Neuronal stem cell (in vitro differentiated cells): ENCODE data around the gene TIAM2.

Experiments
- DNase-seq: peaks from one replicate; pipeline ENCODE4 v3.0.0-alpha.2; 2013; ENCODE audit warnings: low spot score
- H2AFZ ChIP-seq: one replicate; pipeline ENCODE4 v1.6.1; 2013; ENCODE audit warnings: mild to moderate bottlenecking, low read length, inconsistent platforms
- H2AK5ac ChIP-seq: 2 replicates; pipeline ENCODE4 v1.6.1; 2013; ENCODE audit warnings: low read depth, mild to moderate bottlenecking, inconsistent platforms, low read length, moderate library complexity, mixed read lengths
- H2BK120ac ChIP-seq: 2 replicates; pipeline ENCODE4 v1.6.1; 2013; ENCODE audit warnings: low read depth, mild to moderate bottlenecking, inconsistent platforms, low read length, moderate library complexity, mixed read lengths
- H2BK12ac ChIP-seq: one replicate; pipeline ENCODE4 v1.6.1; 2013; ENCODE audit warnings: low read length, inconsistent platforms
- H2BK15ac ChIP-seq: 2 replicates; pipeline ENCODE4 v1.6.1; 2013; ENCODE audit warnings: mild to moderate bottlenecking, low read length, inconsistent platforms, mixed read lengths
- H2BK5ac ChIP-seq: one replicate; pipeline ENCODE4 v1.6.1; 2013; ENCODE audit warnings: inconsistent platforms, mild to moderate bottlenecking, low read length, moderate library complexity
- H3K14ac ChIP-seq: one replicate; pipeline ENCODE4 v1.6.1; 2013; ENCODE audit warnings: low read length, inconsistent platforms
- H3K18ac ChIP-seq: 2 replicates; pipeline ENCODE4 v1.6.1; 2013; ENCODE audit warnings: low read length, inconsistent platforms
- H3K23ac ChIP-seq: 2 replicates; pipeline ENCODE4 v1.6.1; 2013; ENCODE audit warnings: low read depth, mild to moderate bottlenecking, mixed read lengths, low read length, inconsistent platforms; ENCODE audit not compliant: poor library complexity
- H3K27ac ChIP-seq: replicated peaks from 3 replicates; pipeline ENCODE4 v1.5.1; 2013; ENCODE audit warnings: low read length, inconsistent platforms
- H3K27me3 ChIP-seq, 3 experiments: 2 replicates each; pipeline ENCODE4 v1.6.1; 2013; ENCODE audit warnings: low read length in 3 of 3, mild to moderate bottlenecking in 2 of 3, inconsistent platforms in 1 of 3, low read depth in 1 of 3, mixed read lengths in 1 of 3, moderate library complexity in 1 of 3; ENCODE audit not compliant: control insufficient read depth in 3 of 3, insufficient read depth in 3 of 3
- H3K36me3 ChIP-seq, 2 donors: replicated peaks in 1 of 2; 2 replicates each; pipeline ENCODE4 v1.6.1; 2013; ENCODE audit warnings: low read length in 2 of 2; ENCODE audit not compliant: control insufficient read depth in 2 of 2, insufficient read depth in 2 of 2
- H3K4ac ChIP-seq: 2 replicates; pipeline ENCODE4 v1.6.1; 2013; ENCODE audit warnings: inconsistent platforms, mild to moderate bottlenecking, low read length, moderate library complexity
- H3K4me1 ChIP-seq, 2 donors: 1 replicate in 1 of 2; 2 replicates in 1 of 2; pipeline ENCODE4 v1.6.1; 2013; ENCODE audit warnings: low read length in 2 of 2, low read depth in 1 of 2; ENCODE audit not compliant: control insufficient read depth in 2 of 2, insufficient read depth in 1 of 2
- H3K4me2 ChIP-seq: one replicate; pipeline ENCODE4 v1.6.1; 2013; ENCODE audit warnings: mild to moderate bottlenecking, low read length, inconsistent platforms; ENCODE audit not compliant: insufficient read depth, poor library complexity, severe bottlenecking
- H3K4me3 ChIP-seq, 2 donors: 2 replicates each; pipeline ENCODE4 v1.5.1; 2013; ENCODE audit warnings: low read length in 2 of 2, mild to moderate bottlenecking in 2 of 2, inconsistent platforms in 1 of 2, moderate library complexity in 1 of 2
- H3K79me1 ChIP-seq: one replicate; pipeline ENCODE4 v1.6.1; 2013; ENCODE audit warnings: low read depth, mild to moderate bottlenecking, inconsistent platforms, low read length, moderate library complexity
- H3K9ac ChIP-seq: one replicate; pipeline ENCODE4 v1.6.1; 2013; ENCODE audit warnings: mild to moderate bottlenecking, low read depth, low read length, inconsistent platforms; ENCODE audit not compliant: poor library complexity
- H3K9me3 ChIP-seq, 2 donors: replicated peaks in 1 of 2; 2 replicates each; pipeline versions ENCODE3 to v1.6.1; 2013; ENCODE audit warnings: low read length in 2 of 2, mild to moderate bottlenecking in 2 of 2, inconsistent platforms in 1 of 2, low read depth in 1 of 2, mixed read lengths in 1 of 2, moderate library complexity in 1 of 2; ENCODE audit not compliant: control insufficient read depth in 2 of 2, insufficient read depth in 1 of 2
- H4K8ac ChIP-seq: one replicate; pipeline ENCODE4 v1.6.1; 2013; ENCODE audit warnings: low read depth, mild to moderate bottlenecking, inconsistent platforms, low read length, moderate library complexity
- H4K91ac ChIP-seq: one replicate; pipeline ENCODE4 v1.6.1; 2013; ENCODE audit warnings: low read length, low read depth, mild to moderate bottlenecking, inconsistent platforms; ENCODE audit not compliant: poor library complexity
- WGBS, 2 donors: extraction: QIAGEN DNeasy Blood & Tissue Kit; methylation state at CpG; one replicate each; pipeline ENCODE4 v1.1.7; 2013; ENCODE audit warnings: missing lambda C conversion rate in 2 of 2, mixed read lengths in 1 of 2; ENCODE audit not compliant: insufficient read length in 2 of 2, insufficient replicate concordance in 1 of 2; ENCODE audit errors: extremely low coverage in 2 of 2; 5-methylcytosine and 5-hydroxymethylcytosine counted together

Gene TIAM2

DNA sequence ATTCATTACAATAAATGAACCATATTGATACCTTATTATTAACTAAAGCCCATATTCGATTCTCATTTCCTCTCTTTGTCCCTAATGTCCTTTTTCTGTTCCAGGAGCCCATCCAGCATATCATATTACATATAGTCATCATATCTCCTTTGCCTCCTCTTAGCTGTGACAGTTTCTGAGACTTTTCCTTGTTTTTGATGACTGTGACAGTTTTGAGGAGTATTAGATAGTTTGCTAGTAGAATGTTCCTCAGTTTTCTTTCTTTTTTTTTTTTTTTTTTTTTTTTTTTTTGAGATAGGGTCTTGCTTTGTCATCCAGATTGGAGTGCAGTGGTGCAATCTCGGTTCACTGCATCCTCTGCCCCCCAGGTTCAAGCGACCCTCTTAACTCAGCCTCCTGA is 61.6 kb downstream of the TIAM2 start:
- Histone ChIP-seq H4K91ac (no peak overlapping the region), H3K27me3 (no peaks in the 10 kb centered on the region), H3K9me3 (no peaks in the 10 kb centered on the region), H3K4me1 (peaks cover 0 to 2% of the 10 kb centered on the region in 2 donors), H2BK120ac (no peak overlapping the region), H3K14ac (no peak overlapping the region), H3K4me3 (no peak overlapping the region), H2BK5ac (no peak overlapping the region), H3K36me3 (no peaks in the 10 kb centered on the region), H2BK12ac (no peak overlapping the region), H2AFZ (no peak overlapping the region), H2BK15ac (no peak overlapping the region), H3K18ac (no peak overlapping the region), H3K23ac (no peak overlapping the region), H3K9ac (no peak overlapping the region), H3K4me2 (no peak overlapping the region), H4K8ac (no peak overlapping the region), H3K27ac (no peak overlapping the region), H2AK5ac (no peak overlapping the region), H3K79me1 (no peaks in the 10 kb centered on the region), H3K4ac (no peak overlapping the region)
- WGBS, 2 donors: no CpG with 5 or more reads among the region's 3 CpGs
- DNase-seq: no peak

- no peak overlapping the region for H3K27ac ChIP-seq
- H2BK120ac ChIP-seq: no peak overlapping the region
- H2BK5ac ChIP-seq: no peak overlapping the region
- H3K9ac ChIP-seq: no peak overlapping the region
- no peak overlapping the region for H2AK5ac ChIP-seq
- H2AFZ ChIP-seq: no peak overlapping the region
- no peaks in the 10 kb centered on the region for H3K79me1 ChIP-seq
- H3K18ac ChIP-seq: no peak overlapping the region
- H4K8ac ChIP-seq: no peak overlapping the region
- H3K4me1 ChIP-seq: peaks cover 0 to 2% of the 10 kb centered on the region in 2 donors
- WGBS, 2 donors: no CpG with 5 or more reads among the region's 8 CpGs
- no peak overlapping the region for H3K23ac ChIP-seq
- H2BK12ac ChIP-seq: no peak overlapping the region
- no peaks in the 10 kb centered on the region for H3K27me3 ChIP-seq
- no peak overlapping the region for H3K4ac ChIP-seq
- H4K91ac ChIP-seq: no peak overlapping the region
- no peaks in the 10 kb centered on the region for H3K9me3 ChIP-seq
- H2BK15ac ChIP-seq: no peak overlapping the region
- DNase-seq: no peak
- no peak overlapping the region for H3K14ac ChIP-seq
- no peak overlapping the region for H3K4me2 ChIP-seq
- no peaks in the 10 kb centered on the region for H3K36me3 ChIP-seq
- H3K4me3 ChIP-seq: no peak overlapping the region
Measured at GRCh38 chr6:155061381-155061780, 66.3 kb downstream of the TIAM2 start.

- Histone ChIP-seq H3K27me3 (no peaks in the 10 kb centered on the region), H3K36me3 (no peaks in the 10 kb centered on the region), H3K4ac (no peak overlapping the region), H3K9me3 (no peaks in the 10 kb centered on the region), H2AK5ac (no peak overlapping the region), H3K27ac (no peak overlapping the region), H3K79me1 (no peaks in the 10 kb centered on the region), H3K14ac (no peak overlapping the region), H3K4me3 (no peak overlapping the region), H2BK5ac (no peak overlapping the region), H3K4me1 (peaks cover 0 to 2% of the 10 kb centered on the region in 2 donors), H3K23ac (no peak overlapping the region), H2BK12ac (no peak overlapping the region), H2BK15ac (no peak overlapping the region), H3K18ac (no peak overlapping the region), H2AFZ (no peak overlapping the region), H4K91ac (no peak overlapping the region), H4K8ac (no peak overlapping the region), H3K4me2 (no peak overlapping the region), H2BK120ac (no peak overlapping the region), H3K9ac (no peak overlapping the region)
- no CpG with 5 or more reads among the region's 1 CpG for WGBS, 2 donors
- no peak for DNase-seq
Measured at GRCh38 chr6:155062866-155063341, 67.8 kb downstream of the TIAM2 start.

DNA sequence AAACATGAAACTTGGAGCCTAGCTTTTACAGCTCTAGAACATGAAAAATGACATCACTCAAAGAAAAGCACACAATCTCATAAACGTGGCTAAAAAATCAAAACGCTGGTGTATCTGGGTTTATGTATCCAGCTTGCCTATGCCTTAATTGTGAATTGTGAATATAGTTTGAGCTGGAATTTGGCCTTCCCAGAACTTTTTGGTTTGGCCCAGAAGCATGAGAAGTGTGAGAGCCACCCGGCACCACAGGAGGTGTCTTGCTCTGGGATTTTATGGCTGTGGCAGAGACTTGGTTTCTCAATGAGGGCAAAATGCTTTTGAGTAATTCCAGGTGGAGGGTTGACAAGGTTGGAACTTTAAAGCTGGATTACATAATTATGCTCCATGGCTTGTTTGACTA is 69.2 kb downstream of the TIAM2 start:
- Histone ChIP-seq H3K4me1 (peaks cover 0 to 2% of the 10 kb centered on the region in 2 donors), H3K4me3 (no peak overlapping the region), H3K9me3 (no peaks in the 10 kb centered on the region), H3K79me1 (no peaks in the 10 kb centered on the region), H3K14ac (no peak overlapping the region), H3K4me2 (no peak overlapping the region), H2BK120ac (no peak overlapping the region), H2BK5ac (no peak overlapping the region), H3K27me3 (no peaks in the 10 kb centered on the region), H3K23ac (no peak overlapping the region), H3K18ac (no peak overlapping the region), H2AFZ (no peak overlapping the region), H4K91ac (no peak overlapping the region), H2BK15ac (no peak overlapping the region), H3K9ac (no peak overlapping the region), H2AK5ac (no peak overlapping the region), H3K36me3 (no peaks in the 10 kb centered on the region), H2BK12ac (no peak overlapping the region), H3K4ac (no peak overlapping the region), H3K27ac (no peak overlapping the region), H4K8ac (no peak overlapping the region)
- WGBS, 2 donors: no CpG with 5 or more reads among the region's 3 CpGs
- DNase-seq: no peak
